HG03039 (cell line): Measurements from ENCODE around the gene SYTL3.
"Not testable (repeated sequence)": the region's sequence is repeated elsewhere in the genome, so short reads cannot be mapped to it uniquely, and the experiment has no call there.

Experiments
- ATAC-seq: cut with Tn5 transposase; IDR thresholded peaks from one replicate; pipeline ENCODE4 v1.9.1; 2021; ENCODE audit warnings: mild to moderate bottlenecking, moderate library complexity; ENCODE audit not compliant: unreplicated experiment

Gene SYTL3

DNA sequence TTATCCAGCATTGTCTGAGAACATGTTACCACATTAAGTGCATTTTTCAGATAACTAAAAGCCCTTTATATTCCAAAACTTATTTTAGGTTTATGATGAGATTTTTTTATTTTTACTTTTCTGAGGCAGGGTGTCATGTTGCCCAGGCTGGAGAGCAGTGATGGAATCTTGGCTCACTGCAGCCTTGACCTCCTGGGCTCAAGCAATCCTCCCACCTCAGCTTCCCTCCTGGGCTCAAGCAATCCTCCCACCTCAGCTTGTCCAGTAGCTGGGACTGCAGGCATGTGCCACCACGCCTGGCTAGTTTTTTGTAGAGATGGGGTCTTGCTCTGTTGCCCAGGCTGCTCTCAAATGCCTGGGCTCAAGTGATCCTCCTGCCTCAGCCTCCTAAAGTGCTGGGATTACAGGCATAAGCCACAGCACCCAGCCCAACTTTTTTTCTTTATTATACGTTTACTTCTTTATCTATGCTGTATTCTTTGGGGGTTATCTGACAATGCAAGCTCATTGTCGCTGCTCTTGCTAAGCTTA, 11.5 kb upstream of the SYTL3 start:
- no peak for ATAC-seq

DNA sequence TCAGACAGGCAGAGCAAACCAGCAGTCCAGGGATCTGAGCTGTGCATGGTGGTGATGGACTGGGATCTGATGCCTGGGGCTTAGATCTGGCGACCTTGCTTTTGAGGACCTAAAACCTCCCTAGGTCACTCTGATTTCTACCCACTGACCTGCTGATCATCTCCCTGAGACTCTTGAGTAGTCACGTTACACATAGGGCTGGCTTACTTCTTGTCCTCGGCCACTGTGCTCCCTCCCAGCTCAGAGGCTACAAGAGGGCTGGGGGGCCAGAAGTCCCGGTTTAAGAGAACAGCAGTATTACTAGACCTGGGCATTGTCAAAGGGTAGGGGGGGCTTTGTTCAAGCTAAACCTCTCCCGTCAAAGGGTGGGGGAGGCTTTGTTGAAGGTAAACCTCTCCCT, 10.8 kb upstream of the SYTL3 start:
- ATAC-seq, result no peak

DNA sequence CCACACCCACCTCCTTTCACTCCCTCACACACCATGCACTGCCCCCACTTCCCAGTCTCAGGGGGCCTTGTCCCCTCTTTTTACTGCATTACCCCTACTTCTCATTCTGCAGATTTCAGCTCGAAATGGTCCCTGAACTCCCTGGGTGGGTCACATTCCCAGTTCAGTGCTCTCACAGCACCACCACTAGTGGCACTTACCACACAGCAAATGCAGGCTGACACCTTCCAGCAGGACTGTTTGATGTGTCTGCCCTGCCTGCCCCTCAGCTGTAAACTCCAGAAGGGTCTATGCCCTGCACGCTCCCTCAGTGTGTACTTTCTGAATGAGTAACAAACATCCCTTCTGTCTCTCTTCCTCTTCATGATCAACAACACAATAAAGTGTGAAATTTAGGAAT, 9.3 kb upstream of the SYTL3 start:
- no peak for ATAC-seq

DNA sequence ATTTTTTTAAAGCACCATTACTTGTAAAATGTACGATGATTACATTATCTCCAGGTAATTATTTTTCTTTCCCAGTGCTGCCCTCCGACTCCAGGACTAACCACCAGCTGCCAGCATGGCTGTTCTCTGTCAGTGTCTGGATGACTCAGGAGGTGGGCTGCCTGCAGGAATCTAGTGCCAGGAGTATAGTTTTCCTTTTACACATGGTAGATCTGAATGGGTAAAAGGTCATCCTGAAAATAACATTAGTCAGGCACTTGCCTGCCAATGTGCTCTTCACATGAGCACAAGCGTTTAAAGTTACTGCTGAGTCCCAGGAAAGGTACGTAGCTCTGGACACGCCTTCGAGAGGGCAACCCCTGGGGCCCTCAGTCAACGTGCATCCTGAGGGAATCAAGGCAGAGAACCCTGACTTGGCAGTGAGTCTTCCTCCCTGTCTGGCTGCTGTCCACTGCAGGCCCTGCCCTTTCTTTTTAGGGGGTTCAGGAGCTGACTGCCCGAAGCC, 7.7 kb upstream of the SYTL3 start:
- ATAC-seq, result no peak

DNA sequence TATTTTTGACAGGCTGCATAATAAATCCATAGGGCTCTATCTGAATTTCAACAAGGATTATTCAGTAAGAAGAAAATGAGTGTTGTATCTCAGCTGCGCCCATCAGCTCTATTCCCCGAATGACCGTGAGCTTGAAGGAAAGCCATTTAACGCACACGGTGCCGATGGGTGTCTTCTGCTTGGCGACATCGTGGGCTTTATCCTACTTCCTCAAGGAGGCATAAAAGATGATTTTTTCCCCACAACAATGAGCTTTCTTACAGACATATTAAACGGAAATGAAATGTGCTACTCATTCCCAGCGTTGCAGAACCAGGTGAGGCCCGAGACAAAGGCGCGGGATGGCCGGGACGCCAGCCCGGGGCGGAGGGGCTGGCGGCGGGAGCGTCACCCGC, 6.0 kb upstream of the SYTL3 start:
- ATAC-seq, result no peak

GRCh38 chr6:158644231-158645063, 5.4 kb upstream of the SYTL3 start, which contains the start of gene DYNLT1:
Gene DYNLT1 (minus strand): TSS chr6:158644743. CDS start chr6:158644708, 35 bp downstream.
- peak; percentile 60 for ATAC-seq

GRCh38 chr6:158645064-158646022, 4.5 kb upstream of the SYTL3 start:
- ATAC-seq, result no peak

DNA sequence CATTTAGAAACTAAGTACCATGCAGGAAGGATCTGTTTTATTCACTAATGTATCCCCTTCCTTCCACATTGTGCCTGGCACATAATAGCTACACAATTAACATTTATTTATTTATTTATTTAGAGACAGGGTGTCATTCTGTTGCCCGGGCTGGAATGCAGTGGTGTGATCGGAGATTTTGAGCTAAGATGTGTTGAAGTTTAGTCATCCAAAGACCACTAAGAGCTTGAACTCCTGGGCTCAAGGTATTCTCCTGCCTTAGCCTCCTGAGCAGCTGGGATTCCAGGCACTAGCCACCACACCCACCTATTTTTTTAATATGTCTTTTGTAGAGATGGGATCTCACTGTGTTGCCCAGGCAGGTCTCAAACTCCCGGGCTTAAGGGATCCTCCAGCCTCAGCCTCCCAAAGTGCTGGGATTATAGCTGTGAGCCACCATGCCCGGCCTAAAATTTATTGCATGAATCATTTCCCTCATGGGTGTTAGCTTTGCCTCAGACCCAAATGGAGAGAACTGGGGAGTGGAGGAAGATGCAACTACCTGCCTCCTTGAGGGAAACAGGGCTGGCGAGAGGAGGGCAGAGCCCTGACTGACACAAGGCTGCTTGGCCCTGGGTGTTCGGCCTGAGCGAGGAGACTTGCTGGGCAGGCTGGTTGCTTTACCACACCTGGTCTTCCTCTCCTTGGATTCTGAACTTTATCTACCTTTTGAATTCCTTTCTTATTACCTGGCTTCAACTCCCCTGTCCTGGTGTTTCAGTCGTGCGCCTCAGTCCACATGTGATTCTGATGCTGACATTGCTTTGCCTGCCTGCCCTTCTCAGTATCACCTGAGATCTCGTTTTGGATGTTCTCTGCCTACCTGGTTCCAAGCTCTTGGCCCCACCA, 3.6 kb upstream of the SYTL3 start:
- no peak for ATAC-seq

- ATAC-seq, result no peak
Measured at GRCh38 chr6:158647501-158647900, 2.4 kb upstream of the SYTL3 start.

GRCh38 chr6:158648682-158649131, 1.1 kb upstream of the SYTL3 start:
- peak; percentile 20 for ATAC-seq

DNA sequence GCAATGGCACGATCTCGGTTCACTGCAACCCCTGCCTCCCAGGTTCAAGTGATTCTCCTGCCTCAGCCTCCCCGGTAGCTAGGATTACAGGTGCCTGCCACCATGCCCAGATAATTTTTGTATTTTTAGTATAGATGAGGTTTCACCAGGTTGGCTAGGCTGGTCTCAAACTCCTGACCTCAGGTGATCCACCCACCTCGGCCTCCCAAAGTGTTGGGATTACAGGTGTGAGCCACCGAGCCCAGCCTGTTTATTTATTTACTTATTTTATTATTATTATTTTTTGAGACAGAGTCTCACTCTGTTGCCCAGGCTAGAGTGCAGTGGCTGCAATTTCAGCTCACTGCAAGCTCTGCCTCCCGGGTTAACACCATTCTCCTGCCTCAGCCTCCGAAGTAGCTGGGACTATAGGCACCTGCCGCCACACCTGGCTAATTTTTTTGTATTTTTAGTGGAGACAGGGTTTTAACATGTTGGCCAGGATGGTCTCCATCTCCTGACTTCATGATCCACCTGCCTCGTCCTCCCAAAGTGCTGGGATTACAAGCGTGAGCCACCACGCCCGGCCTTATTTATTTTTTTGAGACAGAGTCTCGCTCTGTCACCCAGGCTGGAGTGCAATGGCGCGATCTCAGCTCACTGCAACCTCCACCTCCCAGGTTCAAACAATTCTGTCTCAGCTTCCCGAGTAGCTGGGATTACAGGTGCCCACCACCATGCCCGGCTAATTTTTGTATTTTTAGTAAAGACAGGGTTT, 2.3 kb downstream of the SYTL3 start:
- ATAC-seq, result not testable (repeated sequence)

DNA sequence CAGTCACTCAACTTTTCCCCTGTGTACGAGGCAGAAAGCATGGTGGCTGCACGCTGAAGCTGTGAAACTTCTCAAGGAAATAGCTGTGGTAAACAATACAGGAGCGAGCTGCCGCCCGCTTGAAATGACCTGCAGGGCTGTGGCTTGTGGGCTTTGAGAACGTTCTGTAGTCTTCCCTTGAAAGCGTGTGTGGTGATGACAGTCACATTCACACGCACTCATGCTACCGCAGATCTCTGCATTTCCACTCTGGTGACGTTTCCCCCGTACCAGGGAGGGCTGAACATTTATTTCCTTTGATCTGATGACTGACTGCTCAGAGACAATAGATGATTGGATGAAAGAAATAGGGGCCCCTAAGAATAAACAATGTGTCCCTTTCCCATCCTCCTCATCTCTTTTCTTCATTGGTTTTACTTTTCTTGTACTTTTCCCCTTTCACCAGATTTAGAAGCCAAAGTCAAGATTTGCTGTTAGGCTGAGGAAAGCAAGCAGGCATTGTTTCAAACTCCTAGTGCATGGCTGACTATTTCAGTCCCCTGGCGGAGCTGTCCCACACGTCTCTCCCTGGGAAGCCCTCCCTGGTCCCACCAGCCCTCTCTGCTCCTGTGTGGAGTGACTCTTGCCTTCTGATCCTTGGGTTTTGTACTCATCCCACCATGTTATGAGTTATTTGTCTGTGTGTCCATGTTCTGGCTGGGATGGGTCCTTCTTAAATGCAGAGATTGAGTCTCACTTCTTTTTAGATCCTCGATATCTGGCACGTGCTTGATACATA, 3.9 kb downstream of the SYTL3 start:
- peak; percentile 32 for ATAC-seq

DNA sequence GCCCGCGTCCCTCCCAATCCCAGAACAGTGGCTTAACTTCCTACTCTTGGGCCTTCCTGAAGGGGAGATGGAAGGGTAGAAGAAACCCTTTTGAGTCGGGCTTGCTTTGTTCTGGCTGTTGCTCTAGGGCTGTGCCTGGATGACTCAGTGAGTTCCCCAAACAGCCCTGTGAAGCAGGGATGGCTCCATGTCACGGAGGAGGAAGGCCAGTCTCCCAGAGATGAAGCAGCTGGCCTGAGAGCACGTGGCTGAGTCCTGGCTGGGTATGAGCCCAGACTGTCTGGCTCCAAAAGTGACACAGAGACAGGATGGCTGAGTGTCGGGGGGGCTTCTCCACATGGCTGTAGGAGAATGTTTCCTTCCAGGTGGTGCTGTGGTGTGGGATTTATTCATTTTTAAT, 4.6 kb downstream of the SYTL3 start:
- ATAC-seq, result no peak

- no peak for ATAC-seq
Measured at GRCh38 chr6:158654960-158655489, 5.2 kb downstream of the SYTL3 start.

- no peak for ATAC-seq
Measured at GRCh38 chr6:158655569-158656450, 6.0 kb downstream of the SYTL3 start.

DNA sequence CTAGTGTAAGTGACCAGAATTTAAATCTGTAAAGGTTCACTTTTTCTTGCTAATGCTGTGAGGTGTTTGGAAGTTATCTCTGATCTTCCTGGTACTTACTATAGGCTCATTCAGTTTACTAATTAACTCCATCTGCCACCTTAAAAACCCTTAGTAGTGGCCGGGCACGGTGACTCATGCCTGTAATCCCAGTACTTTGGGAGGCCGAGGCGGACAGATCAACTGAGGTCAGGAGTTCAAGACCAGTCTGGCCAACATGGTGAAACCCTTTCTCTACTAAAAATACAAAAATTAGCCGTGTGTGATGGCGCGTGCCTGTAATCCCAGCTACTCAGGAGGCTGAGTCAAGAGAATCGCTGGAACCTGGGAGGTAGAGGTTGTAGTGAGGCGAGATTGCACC, 7.1 kb downstream of the SYTL3 start:
- ATAC-seq, result not testable (repeated sequence)

DNA sequence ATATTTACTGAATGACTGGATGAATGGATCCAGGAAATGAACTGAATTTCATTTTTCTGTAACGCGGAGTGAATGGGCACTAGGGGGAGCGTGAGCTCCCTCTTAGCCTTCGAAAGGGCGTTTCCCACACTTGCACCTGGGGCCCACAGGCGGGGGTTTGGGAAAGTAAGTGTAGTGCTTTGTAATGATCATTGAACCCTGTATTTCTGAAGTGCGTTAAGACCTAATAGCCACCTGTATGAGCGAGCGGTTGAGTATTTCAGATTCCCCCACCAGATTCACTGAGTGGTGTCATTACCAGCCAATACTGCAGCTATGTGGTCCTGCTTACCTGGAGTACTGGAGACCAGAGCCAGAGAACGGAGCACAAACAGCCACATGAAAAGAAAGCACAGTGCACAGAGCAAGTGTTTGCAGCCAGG, 10.5 kb downstream of the SYTL3 start:
- ATAC-seq, result no peak
